ENCODE results near the gene MED4.

The MED4 gene, protein sequence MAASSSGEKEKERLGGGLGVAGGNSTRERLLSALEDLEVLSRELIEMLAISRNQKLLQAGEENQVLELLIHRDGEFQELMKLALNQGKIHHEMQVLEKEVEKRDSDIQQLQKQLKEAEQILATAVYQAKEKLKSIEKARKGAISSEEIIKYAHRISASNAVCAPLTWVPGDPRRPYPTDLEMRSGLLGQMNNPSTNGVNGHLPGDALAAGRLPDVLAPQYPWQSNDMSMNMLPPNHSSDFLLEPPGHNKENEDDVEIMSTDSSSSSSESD

DNA sequence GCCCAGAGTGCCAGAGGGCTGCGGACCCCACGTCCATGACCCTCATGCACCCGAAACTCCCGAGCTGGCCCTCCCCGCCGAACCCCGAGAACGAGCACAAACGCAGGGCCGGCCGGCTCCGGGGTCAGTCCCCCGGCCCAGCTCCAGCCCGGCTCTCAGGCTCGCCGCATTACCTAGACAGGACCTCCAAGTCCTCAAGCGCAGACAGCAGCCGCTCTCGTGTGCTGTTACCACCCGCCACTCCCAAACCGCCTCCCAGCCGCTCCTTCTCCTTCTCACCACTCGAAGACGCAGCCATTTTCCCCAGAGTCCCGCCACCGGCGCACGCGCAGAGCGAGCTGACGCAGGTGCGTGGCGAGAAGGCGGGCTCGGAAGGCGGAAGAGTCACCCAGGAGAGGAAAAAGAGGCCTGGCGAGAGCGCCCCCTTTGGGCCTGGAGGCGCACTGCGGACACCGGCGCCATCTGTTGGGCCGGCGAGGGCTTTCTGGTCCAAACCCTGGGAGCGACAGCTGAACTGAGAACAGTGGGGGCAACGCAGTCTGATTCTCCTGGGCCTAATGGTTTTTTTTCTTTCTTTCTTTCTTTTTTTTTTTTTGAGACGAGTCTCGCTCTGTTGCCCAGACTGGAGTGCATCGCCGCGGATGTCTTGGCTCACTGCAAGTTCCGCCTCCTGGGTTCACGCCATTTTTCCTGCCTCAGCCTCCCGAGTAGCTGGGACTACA lies at the start of gene MED4:
MED4 (minus strand) TSS at position 324 of the 722 bp plus-strand sequence; CDS start at position 298, 26 bp downstream.
- peak; percentile 77 to 90 for DNase-seq

DNA sequence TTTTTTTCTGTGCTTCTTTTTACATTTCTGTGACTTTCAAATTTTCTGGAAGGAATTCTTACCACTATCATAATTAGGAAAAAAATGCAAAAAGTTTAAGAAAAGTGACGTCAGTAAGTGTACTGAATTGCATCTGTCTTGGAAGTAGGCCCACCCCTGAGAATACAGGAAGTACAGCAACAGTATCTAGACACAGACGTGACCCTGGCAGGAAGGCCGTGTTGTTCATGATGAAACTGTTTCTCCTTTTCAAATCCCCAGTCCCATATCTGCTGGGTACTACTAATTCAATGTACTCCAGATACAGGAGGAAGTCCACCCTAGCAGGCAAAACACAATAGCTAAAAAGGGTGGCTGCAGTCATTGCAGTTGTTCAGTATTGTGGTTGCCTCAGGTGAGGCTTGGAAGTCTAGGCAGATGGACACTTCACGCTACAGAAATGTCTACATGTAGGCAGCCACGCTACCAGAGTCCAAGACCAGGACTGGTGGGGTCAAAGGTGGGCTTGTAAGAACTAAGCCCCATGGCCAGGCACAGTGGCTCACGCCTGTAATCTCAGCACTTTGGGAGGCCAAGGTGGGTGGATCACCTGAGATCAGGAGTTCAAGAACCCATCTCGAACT lies 49.6 kb upstream of the MED4 start:
- no peak for DNase-seq

DNA sequence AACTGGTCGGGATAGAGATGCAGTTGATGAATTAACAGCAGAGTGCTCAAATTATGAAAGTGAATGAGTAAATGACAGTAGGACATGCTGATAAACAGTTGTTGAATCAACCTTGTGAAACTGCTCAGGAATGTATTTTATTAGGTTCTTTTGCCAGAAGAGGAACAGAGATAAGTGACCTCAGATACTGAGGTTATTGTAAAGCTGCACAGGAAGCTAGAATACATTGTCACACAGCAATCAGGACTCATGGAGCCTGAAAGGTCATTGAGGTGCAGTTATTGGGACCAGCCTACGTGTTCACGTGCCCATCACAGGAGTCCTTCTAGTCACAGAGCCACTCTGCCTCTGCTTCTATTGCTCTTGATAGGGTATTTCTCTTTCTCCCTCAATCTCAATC lies 47.5 kb upstream of the MED4 start:
- no peak for DNase-seq

DNA sequence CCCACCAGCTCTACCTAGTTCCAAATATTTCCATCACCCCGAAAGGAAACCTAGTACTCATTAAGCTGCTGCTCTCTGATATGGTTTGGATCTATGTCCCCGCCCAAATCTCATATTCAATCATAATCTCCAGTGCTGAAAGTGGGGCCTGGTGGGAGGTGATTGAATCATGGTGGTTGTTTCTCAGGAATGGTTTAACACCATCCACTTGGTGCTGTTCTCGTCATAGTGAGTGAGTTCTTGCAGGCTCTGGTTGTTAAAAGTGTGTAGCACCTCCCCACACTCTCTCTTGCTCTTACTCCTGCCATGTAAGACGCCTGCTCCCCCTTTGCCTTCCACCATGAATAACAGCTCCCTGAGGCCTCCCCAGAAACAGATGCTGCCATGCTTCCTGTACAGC lies 43.4 kb upstream of the MED4 start:
- no peak for DNase-seq

DNA sequence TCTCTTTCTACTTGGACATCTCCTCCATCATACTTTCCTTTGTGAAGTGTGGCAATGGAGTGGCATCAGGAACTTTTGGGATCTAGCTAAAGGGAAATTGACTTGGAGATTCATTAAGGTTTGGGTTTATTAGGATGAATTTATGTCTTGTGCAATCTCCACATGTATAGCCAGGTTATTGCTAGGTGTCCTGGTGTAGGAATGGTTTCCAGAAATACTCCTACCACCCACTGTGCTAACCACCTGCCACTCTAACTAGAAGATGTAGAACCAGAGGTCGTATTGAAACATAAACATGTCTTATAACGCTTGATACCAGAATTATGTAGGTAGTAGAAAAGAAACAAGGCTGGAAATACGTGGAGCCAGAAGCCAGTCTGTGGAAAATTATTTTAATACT lies 38.1 kb upstream of the MED4 start:
- no peak for DNase-seq

DNA sequence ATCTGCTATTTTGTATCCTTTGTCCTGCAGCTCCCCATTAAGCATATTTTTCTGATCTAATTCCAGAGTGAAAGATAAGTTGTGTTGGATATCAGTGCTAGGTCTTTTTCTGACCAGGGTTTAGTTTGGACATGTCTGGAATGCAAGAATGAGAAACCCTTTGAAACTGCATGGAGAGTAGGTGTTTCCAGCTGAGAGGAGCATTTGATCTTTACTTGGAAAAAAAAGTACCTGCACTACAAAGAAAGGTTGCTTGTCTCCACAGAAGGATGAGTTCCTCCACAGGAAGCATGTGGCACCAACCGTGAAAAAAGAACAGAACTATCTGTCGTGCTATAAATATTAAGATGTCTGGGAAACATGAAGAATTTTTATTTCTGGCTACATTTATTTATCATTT lies 36.6 kb upstream of the MED4 start:
- no peak for DNase-seq

DNA sequence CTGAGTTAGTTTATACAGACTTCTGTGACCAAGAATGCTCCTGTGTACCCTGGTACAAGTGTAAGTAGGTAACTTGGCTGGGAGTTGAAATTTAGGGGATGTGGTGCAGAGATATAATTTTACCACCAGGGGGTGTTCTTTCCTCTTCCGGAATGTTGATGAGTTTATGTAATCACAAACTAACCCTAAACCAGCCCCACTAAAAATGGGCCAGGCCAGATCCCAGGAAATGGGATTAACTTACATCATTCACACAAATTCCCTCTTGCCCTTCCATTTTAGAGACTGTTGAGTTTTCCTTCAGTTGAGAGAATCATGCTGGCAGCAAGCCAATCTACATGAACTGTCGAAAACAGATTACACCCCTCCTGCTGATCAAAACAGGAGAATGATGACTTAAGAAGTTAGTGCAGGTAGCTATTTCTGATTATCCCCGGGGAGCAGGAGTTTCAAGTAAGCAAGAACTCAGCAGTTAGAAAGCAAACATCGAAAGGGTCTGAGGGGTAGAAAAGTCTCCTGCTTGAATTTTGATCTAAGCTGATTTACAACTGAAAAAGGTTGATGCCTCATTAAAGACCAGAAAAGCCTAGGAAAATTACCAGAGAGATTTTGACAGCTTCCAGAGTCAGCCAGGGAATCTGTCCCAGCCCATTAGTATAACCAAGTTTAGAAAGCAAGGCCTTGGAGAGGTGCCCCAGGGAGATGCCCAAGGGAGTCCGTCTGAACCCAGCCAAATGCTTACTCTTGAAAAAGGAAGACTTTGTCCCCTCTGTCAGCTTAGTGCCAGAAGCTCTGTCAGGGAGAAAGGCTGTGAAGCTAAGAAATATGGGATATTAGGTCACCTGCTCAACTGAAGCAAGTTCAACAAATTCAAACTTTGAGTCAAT lies 32.3 kb upstream of the MED4 start:
- peak; percentile 42 to 70 for DNase-seq

DNA sequence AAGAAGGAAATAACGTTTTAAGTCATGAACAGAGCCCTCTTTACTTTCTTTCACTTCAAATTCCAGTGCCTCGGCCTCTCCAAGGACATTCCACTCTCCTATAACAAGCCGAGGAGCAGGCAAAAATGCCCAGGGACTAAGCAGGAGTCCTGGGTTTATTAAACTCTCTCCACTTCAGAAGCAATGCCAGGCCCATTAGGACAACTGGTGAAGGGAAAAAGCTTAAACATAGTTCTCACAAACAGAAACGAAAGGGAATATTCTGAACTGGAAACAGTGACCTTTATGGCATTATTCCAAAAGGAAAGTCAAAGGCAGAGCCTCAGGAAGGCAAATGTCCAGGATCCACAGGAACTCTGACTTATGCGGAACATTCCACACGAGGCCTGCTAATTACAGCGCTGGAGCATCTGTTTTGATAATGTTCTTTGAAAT lies 30.9 kb upstream of the MED4 start:
- no peak for DNase-seq

DNA sequence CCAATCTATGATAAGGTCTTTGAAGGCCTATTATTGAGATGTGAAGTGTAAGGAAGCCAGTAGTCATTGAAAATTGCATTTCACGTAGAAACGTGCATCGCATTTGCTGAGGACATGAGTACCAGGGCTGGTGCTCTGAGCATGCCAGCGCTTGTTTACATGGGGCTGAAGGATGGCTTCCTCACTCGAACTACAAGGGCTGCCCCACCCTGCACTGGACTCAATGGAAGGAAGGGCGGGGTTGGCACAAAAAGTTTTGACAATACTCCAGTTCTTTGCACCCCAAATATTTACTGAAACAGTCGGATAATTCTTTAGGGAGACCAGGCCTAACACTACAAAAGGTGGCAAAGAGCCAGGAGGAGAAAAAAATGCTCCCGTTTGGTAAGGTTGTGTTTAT lies 28.9 kb upstream of the MED4 start:
- DNase-seq = no peak

DNA sequence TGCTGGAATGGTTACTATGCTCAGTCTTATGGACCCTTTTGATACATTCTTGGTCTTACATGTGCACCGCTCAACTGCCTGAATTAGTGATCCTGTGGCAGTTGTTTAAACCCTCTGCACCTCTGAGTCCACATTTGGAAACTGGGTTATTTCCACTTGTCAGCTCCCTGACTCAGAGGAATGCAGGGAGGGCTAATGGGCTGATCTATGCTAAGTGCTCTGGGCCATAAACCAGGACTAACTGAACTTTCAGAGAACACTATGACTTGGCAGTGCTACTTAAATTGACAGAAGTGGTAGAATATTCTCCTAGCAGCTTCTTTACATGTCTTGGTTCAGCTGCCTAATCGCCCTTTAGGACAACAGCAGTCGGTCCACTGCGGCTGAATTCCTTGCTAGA lies 26.8 kb upstream of the MED4 start:
- DNase-seq = no peak

DNA sequence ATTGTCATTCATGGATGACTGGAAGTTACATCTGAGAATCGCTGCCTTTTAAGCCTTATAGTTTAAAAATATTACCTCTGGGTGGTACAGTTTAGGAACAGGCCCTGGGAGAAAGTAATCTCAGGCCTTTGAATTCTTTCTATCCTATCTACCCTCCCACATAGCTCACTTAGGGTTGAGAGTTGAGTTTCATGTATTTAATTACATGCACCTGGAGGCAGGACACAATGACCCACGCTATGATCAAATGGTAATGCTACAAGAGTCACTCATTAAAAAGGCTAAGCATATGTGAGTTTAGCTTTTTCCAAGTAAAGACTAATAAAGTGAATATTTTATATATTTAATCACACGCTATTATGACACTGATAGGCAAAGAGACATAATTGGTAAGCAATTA lies 25.3 kb upstream of the MED4 start:
- no peak for DNase-seq

DNA sequence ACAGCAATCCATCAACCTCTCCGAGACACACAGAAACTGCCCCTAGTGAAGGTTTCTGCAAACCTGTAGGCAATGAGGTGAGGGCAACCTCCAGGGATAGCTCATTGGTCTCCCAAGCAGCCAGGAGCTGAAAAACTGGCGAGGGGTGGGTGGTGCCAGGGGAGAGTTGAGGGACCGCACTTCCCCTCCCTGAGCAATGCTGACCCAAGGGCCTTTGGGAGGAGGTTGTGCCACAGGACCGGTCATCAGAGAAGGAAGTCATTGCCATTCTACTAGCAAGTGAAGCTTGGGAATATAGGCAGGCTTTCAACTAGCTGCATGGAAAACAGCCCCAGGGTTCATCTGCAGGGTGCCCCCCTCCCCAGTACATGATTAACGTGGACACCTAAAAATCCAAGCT lies 23.1 kb upstream of the MED4 start:
- no peak for DNase-seq

DNA sequence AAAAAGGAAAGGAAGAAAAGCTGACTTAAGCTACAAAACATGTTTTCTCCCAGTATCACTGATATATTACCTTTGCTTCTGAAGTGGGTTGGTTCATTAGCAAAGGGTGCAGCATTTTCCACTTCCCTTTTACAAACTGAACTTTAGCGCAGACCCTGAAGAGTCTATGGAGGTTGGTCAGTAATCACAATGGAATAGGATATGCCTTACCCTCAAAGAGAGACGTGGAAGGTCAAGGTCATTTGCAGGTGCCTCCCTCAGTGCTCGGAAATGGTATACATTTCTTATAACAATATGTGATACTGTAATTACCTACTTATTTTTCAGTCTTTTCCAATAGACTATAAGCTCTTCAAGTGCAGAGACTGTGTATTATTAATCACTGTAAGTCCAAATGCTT lies 21.9 kb upstream of the MED4 start:
- no peak for DNase-seq

DNA sequence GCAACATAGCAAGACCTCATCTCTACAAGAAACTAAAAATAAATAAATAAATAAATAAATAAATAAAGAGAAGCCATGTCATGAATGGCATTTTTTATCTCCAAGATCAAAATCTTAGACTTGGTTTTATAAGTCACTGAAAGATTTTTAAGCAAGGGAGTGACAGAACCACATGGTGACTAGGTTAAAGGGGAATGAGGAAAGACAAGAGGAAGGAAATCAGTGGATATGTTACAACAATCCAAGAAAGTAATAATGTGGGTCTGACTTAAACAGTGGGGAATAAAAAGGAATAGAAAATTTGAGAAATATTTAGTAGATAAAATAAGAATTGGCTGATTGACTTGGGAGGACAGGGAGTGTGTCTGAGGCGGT lies 18.8 kb upstream of the MED4 start:
- DNase-seq = no peak

DNA sequence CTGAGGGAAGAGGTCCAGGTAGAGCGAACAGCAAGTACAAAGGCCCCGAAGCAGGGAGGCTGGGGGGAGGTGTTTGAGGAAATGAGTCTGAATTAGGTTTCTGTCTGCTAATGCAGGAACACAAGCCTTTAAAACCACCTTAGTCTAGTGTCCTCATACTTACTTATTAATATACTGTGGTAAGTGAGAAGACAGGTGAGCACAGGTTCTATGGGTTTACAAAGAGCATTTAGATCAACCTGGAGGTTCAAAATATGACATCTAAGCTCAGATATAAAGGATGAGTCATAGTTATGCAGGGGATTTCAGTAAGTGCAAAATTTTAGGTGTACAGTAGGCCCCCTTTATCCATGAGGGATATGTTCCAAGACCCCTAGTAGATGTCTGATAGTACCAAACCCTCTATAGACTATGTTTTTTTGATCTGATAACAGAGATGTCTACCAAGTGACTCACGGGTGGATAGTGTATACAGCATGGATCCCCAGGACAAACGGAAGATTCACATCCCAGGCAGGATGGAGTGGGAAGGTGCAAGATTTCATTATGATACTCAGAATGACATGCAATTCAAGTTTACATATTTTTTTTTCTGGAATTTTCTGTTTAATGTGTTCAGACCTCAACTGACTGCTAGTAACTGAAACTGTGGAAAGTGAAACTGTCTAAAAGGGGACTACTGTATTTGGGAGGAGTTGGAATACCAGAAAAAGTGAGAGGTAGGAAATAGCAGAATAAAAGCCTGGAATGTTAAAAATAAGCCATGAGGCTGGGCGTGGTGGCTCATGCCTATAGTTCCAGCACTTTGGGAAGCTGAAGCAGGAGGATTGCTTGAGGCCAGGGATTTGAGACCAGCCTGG lies 18.2 kb upstream of the MED4 start:
- DNase-seq = no peak

DNA sequence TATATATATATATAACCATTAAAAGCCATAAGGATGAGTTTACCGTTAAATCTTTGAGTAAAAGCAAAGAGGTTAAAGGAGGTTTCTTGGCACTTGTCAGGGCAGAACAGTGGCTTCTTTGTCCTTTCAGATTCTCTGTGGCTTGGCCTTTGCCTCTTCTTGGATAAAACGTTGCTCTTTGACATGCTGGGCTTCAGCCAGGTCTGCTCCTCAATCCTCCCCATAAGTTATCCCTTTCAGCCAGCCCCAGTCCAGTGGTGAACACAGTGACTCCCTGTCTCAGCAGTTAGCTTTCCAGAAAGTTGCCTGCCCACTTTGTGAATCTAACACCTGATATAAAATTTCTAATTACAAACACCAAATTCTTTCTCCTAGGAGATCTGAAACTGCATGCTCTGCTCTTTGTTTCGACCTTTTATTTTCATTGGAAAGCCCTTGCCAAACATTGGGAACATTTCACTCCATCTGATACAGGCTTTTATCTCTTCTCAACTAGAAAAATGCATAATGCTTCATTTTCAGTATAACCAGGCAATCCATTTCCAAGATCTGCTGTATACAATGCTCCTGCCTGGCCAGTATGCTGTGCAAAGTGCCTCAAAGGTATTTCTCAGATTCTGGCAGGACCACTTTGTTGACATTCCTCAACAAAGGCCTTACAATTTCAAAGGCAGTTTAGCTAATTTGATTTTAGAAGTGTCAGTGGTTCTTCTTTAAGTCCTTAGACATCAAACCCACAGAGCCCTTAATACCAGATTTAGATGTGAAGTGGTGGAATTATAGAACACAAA lies 16.2 kb upstream of the MED4 start:
- no peak for DNase-seq

DNA sequence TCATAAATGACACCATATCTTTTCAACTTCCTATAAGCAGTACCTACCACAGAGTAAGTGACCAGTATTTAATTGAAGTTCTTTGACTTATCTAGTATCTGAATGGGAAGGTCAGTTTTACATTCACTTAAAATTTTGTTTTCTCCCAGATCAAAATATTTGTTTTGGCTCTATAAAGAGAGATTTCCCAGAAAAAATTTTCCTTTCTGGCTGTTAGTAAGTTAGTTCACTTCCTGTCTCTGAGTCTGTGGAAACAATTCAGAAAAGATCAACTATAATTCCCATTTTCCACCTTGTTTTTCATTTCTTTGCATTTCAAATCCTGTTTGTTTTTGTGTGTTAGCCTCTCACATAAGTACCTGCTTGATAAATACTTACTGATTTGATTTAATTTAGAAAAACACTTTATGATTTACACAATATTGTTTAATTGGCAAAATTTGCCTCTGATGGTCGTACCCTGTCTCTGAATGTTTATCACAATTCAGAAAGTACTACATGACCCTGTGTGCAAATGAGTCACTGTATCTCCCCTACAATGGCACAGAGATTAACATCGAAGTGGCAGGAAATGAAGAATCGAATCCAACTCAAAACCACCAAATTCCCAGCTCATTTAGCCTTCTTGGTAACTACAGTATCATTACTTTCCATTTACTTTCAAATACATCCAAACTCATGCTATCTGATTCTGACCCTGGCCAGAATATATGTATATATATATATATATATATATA lies 15.4 kb upstream of the MED4 start:
- DNase-seq = no peak

DNA sequence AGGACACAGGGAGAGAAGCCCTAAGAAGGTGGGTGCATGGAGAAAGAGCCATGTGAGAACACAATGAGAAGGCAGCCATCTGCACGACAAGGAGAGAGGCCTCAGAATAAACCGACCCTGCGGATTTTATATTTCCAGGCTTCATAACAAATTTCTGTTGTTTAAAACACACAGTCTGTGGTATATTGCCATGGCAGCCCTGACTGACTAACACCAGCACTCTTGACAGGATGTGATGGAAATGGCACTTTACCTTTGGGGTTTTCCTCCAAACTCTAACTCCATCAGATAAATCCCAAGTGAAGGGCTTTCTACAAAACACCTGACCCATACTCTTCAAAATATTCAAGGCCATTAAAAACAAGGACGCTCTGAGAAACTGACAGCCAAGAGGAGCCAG lies 13.2 kb upstream of the MED4 start:
- no peak for DNase-seq

DNA sequence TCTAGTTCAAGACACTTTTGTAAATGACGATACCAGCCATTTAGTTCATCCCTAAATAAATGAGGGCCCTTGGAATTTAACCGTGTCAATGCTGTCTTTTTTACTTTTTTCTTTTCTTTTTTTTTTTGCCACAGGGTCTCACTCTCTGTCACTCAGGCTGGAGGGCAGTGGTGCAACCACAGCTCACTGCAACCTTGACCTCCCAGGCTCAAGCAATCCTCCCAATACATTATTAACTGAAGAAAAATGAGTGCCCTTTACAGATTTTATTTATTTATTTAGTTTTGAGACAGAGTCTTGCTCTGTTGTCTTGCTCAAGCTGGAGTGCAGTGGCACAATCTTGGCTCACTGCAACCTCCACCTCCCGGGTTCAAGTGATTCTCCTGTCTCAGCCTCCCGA lies 2.9 kb upstream of the MED4 start:
- no peak for DNase-seq

DNA sequence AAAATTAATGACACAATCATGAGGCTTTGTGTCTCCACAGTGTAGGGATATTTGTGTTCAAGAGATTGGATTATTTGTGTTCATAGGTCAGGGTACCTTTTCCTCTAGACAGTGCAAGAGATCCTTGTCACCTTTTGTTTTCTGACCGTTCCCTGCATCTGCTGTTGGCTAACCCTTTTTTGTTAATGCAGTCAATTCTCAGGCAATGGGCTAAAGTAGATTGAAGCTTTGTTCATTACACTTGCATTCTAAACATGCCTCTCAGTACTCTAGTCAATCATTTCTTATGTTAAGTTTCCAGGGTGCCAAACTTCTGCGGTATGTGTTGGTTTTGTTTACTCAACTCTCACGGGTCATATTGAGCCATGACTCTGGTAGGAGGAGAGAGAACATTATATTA lies 1.8 kb upstream of the MED4 start:
- DNase-seq = no peak

DNA sequence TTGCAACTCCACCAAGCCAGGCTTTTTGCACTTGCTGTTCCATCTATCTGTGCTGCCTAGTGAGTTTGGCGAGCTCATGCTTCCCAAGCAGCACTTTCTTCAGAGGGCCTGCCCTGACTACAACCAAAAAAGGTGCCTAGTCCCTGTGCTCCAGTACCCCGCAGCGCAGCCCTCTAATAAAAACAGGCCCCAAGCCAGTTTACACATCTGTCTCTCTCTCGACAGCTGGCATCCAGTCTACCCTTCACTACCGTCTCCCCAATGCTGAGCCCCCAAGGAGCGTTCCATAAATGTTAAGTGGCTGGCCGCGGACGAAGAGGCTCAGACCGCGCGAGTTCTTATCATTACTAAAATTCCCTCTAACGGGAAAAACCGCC lies 512 bp downstream of the MED4 start:
- DNase-seq = no peak

Measured in SW 1271 (cell line).